K562 (cell line): Measurements from ENCODE around the gene MPIG6B. TPM values are rescaled to one million over a fixed set of nuclear protein-coding genes. Genes with fewer than 3 reads are reported as not detected.
A peak's percentile ranks its signal among the peaks of the same experiment; 100 is the strongest.

Source experiments
- ARID4B ChIP-seq: sonication (generic); formaldehyde crosslinking; IDR thresholded peaks from 2 replicates; pipeline ENCODE4 v1.8.0; 2022; ENCODE audit warnings: mild to moderate bottlenecking, missing genetic modification reagents
- ATF1 ChIP-seq, 2 experiments: fragments of 450-650 bp in 1 of 2; IDR thresholded peaks; 2 replicates each; pipeline ENCODE4 v1.6.1; 2016; ENCODE audit warnings: missing compliant biosample characterization in 1 of 2, missing genetic modification characterization in 1 of 2
- CBFA2T2 ChIP-seq: fragments of 450-650 bp; conservative IDR thresholded peaks from 2 replicates; pipeline ENCODE4 v1.6.1; 2017; ENCODE audit warnings: mild to moderate bottlenecking
- CEBPB ChIP-seq: fragments of 450-650 bp; IDR thresholded peaks from 2 replicates; pipeline ENCODE4 v1.6.1; 2016; ENCODE audit warnings: missing genetic modification characterization, missing compliant biosample characterization
- DDX20 ChIP-seq: fragments of 450-650 bp; IDR thresholded peaks from 2 replicates; pipeline ENCODE4 v1.6.1; 2016; ENCODE audit warnings: missing genetic modification characterization, low read depth, mild to moderate bottlenecking, missing compliant biosample characterization, moderate library complexity
- FOXA3 ChIP-seq, 2 experiments: fragments of 450-650 bp in 1 of 2; sonication (generic) in 1 of 2; formaldehyde crosslinking; IDR thresholded peaks in 1 of 2; conservative IDR thresholded peaks in 1 of 2; 2 replicates each; pipeline versions ENCODE4 v1.4.0 to v1.8.0; 2020 to 2022; ENCODE audit warnings: mild to moderate bottlenecking in 2 of 2, missing genetic modification reagents in 1 of 2
- FOXP1 ChIP-seq: sonication (generic); formaldehyde crosslinking; IDR thresholded peaks from 2 replicates; pipeline ENCODE4 v1.8.0; 2022; ENCODE audit warnings: mild to moderate bottlenecking, missing genetic modification reagents
- GTF2A2 ChIP-seq: IDR thresholded peaks from 2 replicates; pipeline ENCODE4 v1.6.1; 2016; ENCODE audit warnings: mild to moderate bottlenecking, missing genetic modification characterization, missing compliant biosample characterization
- ILF3 ChIP-seq: fragments of 450-650 bp; IDR thresholded peaks from 2 replicates; pipeline ENCODE4 v1.6.1; 2018; ENCODE audit warnings: antibody characterized with exemption, mild to moderate bottlenecking, moderate library complexity, borderline replicate concordance
- LARP7 ChIP-seq: fragments of 450-650 bp; IDR thresholded peaks from 2 replicates; pipeline ENCODE4 v1.6.1; 2016
- NFYB ChIP-seq: IDR thresholded peaks from 2 replicates; pipeline ENCODE4 v1.6.1; 2011; ENCODE audit warnings: mild to moderate bottlenecking, moderate library complexity; ENCODE audit not compliant: insufficient read length; ENCODE audit errors: extremely low read depth
- NR0B1 ChIP-seq: fragments of 450-650 bp; IDR thresholded peaks from one replicate; pipeline ENCODE4 v1.6.1; 2018; ENCODE audit warnings: mild to moderate bottlenecking, moderate library complexity; ENCODE audit not compliant: partially characterized antibody
- NR1H2 ChIP-seq: sonication (generic); formaldehyde crosslinking; IDR thresholded peaks from 2 replicates; pipeline ENCODE4 v1.4.0; 2020; ENCODE audit warnings: mild to moderate bottlenecking, missing genetic modification reagents
- RBFOX2 ChIP-seq: fragments of 200-400 bp; formaldehyde crosslinking; IDR thresholded peaks from 2 replicates; pipeline ENCODE4 v1.6.1; 2017; ENCODE audit warnings: low read depth, mild to moderate bottlenecking, low read length, moderate library complexity
- TEAD4 ChIP-seq, 2 experiments: sonication (generic) in 1 of 2; formaldehyde crosslinking in 1 of 2; IDR thresholded peaks; 2 replicates each; pipeline versions ENCODE4 v1.6.1 to v1.8.0; 2012 to 2022; ENCODE audit warnings: borderline replicate concordance in 1 of 2, inconsistent platforms in 1 of 2, low read length in 1 of 2, mild to moderate bottlenecking in 1 of 2, missing genetic modification reagents in 1 of 2
- TOE1 ChIP-seq, 2 experiments: fragments of 450-650 bp in 1 of 2; sonication (generic) in 1 of 2; formaldehyde crosslinking in 1 of 2; IDR thresholded peaks; 2 replicates each; pipeline versions ENCODE4 v1.7.1 to v1.8.0; 2016 to 2022; ENCODE audit warnings: borderline replicate concordance in 2 of 2, mild to moderate bottlenecking in 2 of 2, antibody characterized with exemption in 1 of 2, inconsistent platforms in 1 of 2, low read depth in 1 of 2, missing genetic modification reagents in 1 of 2, moderate library complexity in 1 of 2
- polyA plus RNA-seq, 8 experiments: library from polyadenylated mRNA; depleted of rRNA in 4 of 8; stranded (reverse) in 5 of 8; unstranded in 3 of 8; fragments of >200 nt; fragmentation: Nextera tagmentation in 2 of 8; fragmentation: Illumina TruSeq in 1 of 8; extraction: Ambion mirVana in 2 of 8; extraction: Trizol in 1 of 8; gene quantifications; 2 replicates each; pipeline versions ENCODE4 v1.2.1 to v1.2.3, GENCODE V29; 2011 to 2014; ENCODE audit warnings: inconsistent platforms in 1 of 8, missing spikeins in 1 of 8
- total RNA-seq, 7 experiments: library from RNA; depleted of rRNA in 6 of 7; stranded (reverse); fragments of >200 nt in 6 of 7; fragmentation: Illumina TruSeq in 2 of 7; extraction: Trizol in 2 of 7; gene quantifications; 2 replicates each; pipeline versions ENCODE4 v1.2.1 to v1.2.3, GENCODE V29; 2011 to 2021; ENCODE audit warnings: low replicate concordance in 1 of 7

The MPIG6B gene
- total and polyA plus RNA-seq, 9 of the 15 experiments (the other 6 are each of a cell fraction or from before 2014, with no cell fraction given), result 0.11 to 1.2 (median 0.28) TPM; not detected in 1

- TF ChIP-seq LARP7 (0 out of 2 replicates have a peak, but pooled peaks have one; percentile 31), CEBPB (tag) (no peak), TEAD4 (IDR thresholded peaks at IDR 0.05; ENCODE audit: low read length) (no peak; the same call in 1 of the 2 replicates), TEAD4 (CRISPR knock-in tag; IDR thresholded peaks at IDR 0.05; ENCODE audit: borderline replicate concordance) (0 out of 2 replicates have a peak, but pooled peaks have one; percentile 22), ILF3 (no peak), RBFOX2 (no peak), TOE1 (IDR thresholded peaks at IDR 0.05; ENCODE audit: borderline replicate concordance) (no peak), TOE1 (CRISPR knock-in tag; IDR thresholded peaks at IDR 0.05; ENCODE audit: borderline replicate concordance, low read depth) (no peak), CBFA2T2 (no peak), DDX20 (tag) (no peak), NR0B1 (no peak), FOXP1 (0 out of 2 replicates have a peak, but pooled peaks have one; percentile 63), ARID4B (CRISPR knock-in tag) (no peak; the same call in 1 of the 2 replicates), GTF2A2 (tag) (0 out of 2 replicates have a peak, but pooled peaks have one; percentile 8), NFYB (no peak), ATF1 (CRISPR knock-in tag; IDR thresholded peaks at IDR 0.05) (no peak), ATF1 (tag; IDR thresholded peaks at IDR 0.05) (no peak), NR1H2 (CRISPR knock-in tag) (no peak), FOXA3 (CRISPR knock-in tag; conservative IDR thresholded peaks at IDR 0.05 in 1 of 2, IDR thresholded peaks at IDR 0.05 in 1 of 2) (peak in 1 of 2 experiments; percentile 31; a peak in 1 of 4 replicates)
These were observed 10.6 kb downstream of the MPIG6B start (continued) for GRCh38 chr6:31733734-31734133.
